GM21360 (cell line): Measurements from ENCODE around the gene EQTN.
"Not testable (repeated sequence)": the region's sequence is repeated elsewhere in the genome, so short reads cannot be mapped to it uniquely, and the experiment has no call there.

ENCODE experiments used
- ATAC-seq: cut with Tn5 transposase; IDR thresholded peaks from one replicate; pipeline ENCODE4 v1.9.1; 2021; ENCODE audit warnings: mild to moderate bottlenecking, moderate library complexity; ENCODE audit not compliant: unreplicated experiment

The EQTN gene

GRCh38 chr9:27303219-27303618, 6.3 kb upstream of the EQTN start:
- ATAC-seq, result no peak

GRCh38 chr9:27293996-27294395, 3.0 kb downstream of the EQTN start:
- ATAC-seq, result no peak

- no peak for ATAC-seq
Observed at GRCh38 chr9:27292659-27293405, 4.1 kb downstream of the EQTN start.

- no peak for ATAC-seq
Observed at GRCh38 chr9:27291292-27291691, 5.7 kb downstream of the EQTN start.

GRCh38 chr9:27282269-27282668, 14.7 kb downstream of the EQTN start:
- no peak for ATAC-seq

GRCh38 chr9:27280860-27281259, 16.1 kb downstream of the EQTN start:
- no peak for ATAC-seq

DNA sequence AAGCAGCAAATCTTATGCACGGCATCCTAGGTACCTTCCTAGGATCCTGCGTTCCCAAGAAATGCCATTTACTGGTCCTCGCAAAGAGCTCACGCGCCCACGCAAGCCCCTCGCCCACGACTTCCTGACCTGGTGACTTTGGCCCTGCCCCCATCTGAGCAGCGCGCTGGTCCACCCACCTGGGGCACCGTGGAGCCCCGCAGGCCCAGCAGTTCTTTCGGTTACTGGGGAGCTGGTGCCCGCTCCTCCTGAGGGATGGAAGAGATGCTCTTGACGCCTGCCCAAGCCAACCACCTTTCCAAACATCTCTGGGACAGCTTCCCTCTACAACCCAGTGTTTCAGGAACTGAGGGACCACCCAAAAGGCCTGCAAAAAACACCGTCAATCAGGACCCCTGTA, 16.7 kb downstream of the EQTN start:
- no peak for ATAC-seq

DNA sequence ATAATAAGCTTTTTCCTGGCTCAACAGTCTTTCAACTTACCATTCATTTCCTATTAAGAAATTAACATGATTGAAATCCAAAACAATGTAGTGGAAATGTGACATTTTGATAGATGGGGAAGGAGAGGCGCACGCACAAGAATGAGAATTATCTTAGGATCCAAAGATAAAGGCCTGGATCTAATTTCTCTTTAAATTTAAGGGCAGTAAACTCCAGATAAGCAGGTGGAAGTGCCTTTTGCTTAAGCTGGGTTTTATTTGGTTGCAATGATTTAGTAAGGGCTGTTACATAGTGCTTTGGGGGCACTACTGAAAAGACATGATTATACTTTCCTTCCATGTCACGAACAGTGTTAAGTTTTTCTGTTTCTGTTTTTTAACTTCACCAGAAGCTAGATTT, 17.3 kb downstream of the EQTN start:
- no peak for ATAC-seq

- ATAC-seq, result no peak
Observed at GRCh38 chr9:27278374-27278773, 18.6 kb downstream of the EQTN start.

DNA sequence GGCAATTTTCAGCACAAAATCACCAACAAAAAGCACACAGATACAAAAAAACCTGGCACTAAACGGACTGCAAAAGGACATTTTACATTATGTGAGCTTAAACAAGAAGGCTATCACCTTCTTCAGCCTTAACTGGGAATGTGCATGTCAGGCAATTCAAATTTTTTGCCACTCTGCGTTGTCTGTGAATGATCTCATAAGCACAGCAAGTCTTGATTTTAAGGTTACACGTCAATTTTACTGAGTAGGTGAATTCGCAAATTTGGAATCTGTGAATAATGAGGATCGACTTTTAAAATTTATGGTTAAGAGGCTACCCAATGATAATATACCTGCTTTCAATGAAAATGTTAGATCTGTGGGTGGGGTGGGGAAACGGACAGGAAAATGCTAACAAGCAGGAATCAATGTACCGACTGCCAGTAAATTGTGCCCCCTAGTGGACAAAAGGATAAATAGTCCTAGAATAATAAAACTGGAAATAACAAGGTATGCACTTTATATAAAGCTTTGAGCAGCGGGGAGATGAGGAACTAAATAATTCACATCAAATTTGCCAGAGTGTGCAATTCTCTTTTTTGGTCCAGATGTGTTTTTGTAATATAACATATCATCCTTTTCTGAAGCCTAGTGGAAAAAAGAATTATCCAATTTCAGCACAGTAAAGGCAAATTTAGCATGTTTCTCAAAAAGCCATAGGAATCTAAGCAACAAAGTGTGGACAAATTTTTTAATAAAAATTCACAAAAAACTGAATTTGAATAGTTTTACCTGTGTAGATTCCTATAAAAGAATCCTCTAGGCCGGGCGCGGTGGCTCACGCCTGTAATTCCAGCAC, 20.5 kb downstream of the EQTN start:
- no peak for ATAC-seq

GRCh38 chr9:27273186-27273585, 23.8 kb downstream of the EQTN start:
- no peak for ATAC-seq

DNA sequence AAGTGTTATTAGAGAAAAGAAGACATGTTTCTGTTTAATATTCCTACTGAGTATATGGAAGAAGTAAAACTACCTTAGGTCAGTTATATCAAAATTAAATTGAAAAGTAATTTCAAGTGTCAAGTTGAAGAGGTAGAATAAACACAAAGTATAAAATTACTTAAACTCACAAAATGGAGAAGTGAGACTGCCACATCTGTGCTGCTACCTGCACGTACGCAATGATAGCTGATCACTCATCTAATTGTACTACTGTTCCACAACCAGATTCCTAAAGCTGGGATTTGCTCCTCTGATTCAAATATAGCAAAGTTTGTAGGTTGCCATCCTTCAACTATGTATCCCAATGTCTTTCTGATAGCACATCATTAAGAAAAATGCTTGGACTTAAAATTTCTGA, 24.8 kb downstream of the EQTN start:
- no peak for ATAC-seq

- no peak for ATAC-seq
Observed at GRCh38 chr9:27261517-27262211, 35.3 kb downstream of the EQTN start.

DNA sequence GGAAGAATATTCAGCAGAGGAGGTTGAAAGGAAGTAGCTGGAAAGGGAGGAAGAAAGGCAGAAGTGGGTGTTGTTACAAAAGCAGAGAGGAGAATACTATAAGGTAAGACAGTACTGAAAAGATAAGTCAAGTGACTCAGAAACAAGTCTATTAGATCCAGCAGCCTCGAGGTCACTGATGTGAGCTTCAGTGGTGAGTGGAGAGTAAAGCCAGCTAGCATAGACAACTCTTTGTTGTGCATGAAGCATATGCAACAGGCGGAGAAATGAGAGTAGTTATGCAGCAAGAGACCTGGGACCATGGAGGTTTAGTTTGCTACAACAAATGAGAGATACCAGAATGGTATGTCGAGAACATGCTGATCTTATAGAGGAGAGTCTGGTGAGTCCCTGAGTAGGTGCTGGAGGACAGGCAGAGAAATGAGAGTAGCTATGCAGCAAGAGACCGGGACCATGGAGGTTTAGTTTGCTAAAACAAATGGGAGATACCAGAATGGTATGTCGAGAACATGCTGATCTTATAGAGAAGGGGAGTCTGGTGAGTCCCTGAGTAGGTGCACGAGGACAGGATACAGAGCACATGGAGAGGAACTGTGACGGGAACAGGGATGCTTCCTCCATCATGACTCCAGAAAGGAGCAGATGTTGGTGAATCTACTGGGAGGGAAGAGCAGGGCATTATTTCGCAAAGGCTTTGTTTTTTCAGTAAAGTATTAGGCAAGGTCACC, 36.0 kb downstream of the EQTN start:
- ATAC-seq, result no peak

- no peak for ATAC-seq
Observed at GRCh38 chr9:27258662-27259061, 38.3 kb downstream of the EQTN start.

DNA sequence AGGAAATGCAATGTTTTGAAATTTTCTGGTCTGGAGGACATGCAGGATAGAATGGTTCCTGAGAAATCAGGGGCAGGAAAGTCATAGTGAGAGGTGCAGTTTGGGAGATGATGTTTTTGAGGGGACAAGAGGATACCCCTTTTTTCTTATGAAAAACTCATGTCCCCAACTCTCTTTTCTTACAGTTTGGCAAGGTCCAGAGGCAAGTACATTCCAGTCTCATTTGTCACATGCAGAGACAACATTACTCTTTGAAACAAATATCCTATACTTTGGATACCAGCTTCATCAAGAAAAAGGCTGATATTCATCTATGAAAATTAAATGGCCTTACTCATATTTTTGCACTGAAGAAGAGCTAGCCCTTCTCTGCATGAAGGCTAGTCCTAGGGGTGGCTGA, 48.2 kb downstream of the EQTN start:
- no peak for ATAC-seq

DNA sequence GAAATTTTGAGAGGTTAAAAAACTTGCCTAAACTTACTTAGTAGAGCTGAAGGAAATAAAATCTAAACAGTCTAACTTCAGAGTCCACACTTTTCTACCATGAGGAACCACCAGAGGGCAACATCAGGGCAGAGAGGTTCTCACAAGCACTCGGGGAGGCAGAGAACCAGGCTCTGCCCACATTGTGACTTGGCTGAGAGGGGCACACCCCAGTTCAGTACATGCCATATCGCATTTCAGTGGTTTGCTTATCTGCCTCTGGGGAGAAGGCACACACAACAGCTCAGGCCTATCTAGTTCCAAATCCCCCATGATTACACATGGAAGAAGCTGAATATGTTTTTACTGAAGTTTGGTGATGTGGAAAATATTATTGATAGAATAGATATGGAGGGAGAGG, 49.2 kb downstream of the EQTN start:
- ATAC-seq, result peak; percentile 86

GRCh38 chr9:27239648-27240047, 57.3 kb downstream of the EQTN start:
- not testable (repeated sequence) for ATAC-seq
